Type B pancreatic cell (in vitro differentiated cells): ENCODE measurements around the gene DCLK1. TPM values are rescaled to one million over a fixed set of nuclear protein-coding genes. Genes with fewer than 3 reads are reported as not detected.
"Not testable (repeated sequence)": the region's sequence is repeated elsewhere in the genome, so short reads cannot be mapped to it uniquely, and the experiment has no call there.

Experiments used
- DNase-seq: peaks from one replicate; pipeline ENCODE4 v3.0.0; 2021; ENCODE audit warnings: mixed read lengths; ENCODE audit not compliant: unreplicated experiment; ENCODE audit errors: extremely low spot score
- H3K27ac Mint-ChIP-seq: 2 replicates; pipeline ENCODE4 v1.8.0; 2021; ENCODE audit warnings: mild to moderate bottlenecking, mixed read lengths
- H3K27me3 Mint-ChIP-seq: 2 replicates; pipeline ENCODE4 v1.8.0; 2021; ENCODE audit warnings: mixed read lengths
- H3K36me3 Mint-ChIP-seq: 2 replicates; pipeline ENCODE4 v1.8.0; 2021; ENCODE audit warnings: mixed read lengths
- H3K4me1 Mint-ChIP-seq: one replicate; pipeline ENCODE4 v1.8.0; 2021; ENCODE audit warnings: mixed read lengths; ENCODE audit not compliant: unreplicated experiment
- H3K4me3 Mint-ChIP-seq: 2 replicates; pipeline ENCODE4 v1.8.0; 2021; ENCODE audit warnings: mild to moderate bottlenecking, mixed read lengths
- H3K9me3 Mint-ChIP-seq: 2 replicates; pipeline ENCODE4 v1.8.0; 2021; ENCODE audit warnings: mixed read lengths
- total RNA-seq: library from RNA; stranded (reverse); gene quantifications from 2 replicates; pipeline ENCODE4 v1.2.1, GENCODE V29; 2021; ENCODE audit warnings: low replicate concordance
- TF ChIP-seq, protein P1 (sequence below): fragments of 200-600 bp; sonication (generic); conservative IDR thresholded peaks from 2 replicates; pipeline ENCODE4 v1.5.0; 2021; ENCODE audit warnings: antibody characterized with exemption, mild to moderate bottlenecking

DCLK1 gene
- total RNA-seq, 1 donor from 2014 or later, result 47.1 TPM

GRCh38 chr13:36072152-36072935 lies 58.8 kb downstream of the DCLK1 start:
- Mint-ChIP-seq H3K4me3 (no peak overlapping the region), H3K9me3 (no peaks in the 10 kb centered on the region), H3K27me3 (peaks cover 7% of the 10 kb centered on the region), H3K27ac (no peak overlapping the region), H3K4me1 (peaks cover 4% of the 10 kb centered on the region), H3K36me3 (peaks cover 6% of the 10 kb centered on the region)
- DNase-seq, result no peak
- TF ChIP-seq, protein P1, sequence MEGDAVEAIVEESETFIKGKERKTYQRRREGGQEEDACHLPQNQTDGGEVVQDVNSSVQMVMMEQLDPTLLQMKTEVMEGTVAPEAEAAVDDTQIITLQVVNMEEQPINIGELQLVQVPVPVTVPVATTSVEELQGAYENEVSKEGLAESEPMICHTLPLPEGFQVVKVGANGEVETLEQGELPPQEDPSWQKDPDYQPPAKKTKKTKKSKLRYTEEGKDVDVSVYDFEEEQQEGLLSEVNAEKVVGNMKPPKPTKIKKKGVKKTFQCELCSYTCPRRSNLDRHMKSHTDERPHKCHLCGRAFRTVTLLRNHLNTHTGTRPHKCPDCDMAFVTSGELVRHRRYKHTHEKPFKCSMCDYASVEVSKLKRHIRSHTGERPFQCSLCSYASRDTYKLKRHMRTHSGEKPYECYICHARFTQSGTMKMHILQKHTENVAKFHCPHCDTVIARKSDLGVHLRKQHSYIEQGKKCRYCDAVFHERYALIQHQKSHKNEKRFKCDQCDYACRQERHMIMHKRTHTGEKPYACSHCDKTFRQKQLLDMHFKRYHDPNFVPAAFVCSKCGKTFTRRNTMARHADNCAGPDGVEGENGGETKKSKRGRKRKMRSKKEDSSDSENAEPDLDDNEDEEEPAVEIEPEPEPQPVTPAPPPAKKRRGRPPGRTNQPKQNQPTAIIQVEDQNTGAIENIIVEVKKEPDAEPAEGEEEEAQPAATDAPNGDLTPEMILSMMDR, result no peak

GRCh38 chr13:36070504-36071192 lies 60.5 kb downstream of the DCLK1 start:
- H3K4me1 Mint-ChIP-seq, H3K9me3 Mint-ChIP-seq, H3K4me3 Mint-ChIP-seq, H3K27ac Mint-ChIP-seq, H3K27me3 Mint-ChIP-seq, H3K36me3 Mint-ChIP-seq, DNase-seq: not testable (repeated sequence)

DNA sequence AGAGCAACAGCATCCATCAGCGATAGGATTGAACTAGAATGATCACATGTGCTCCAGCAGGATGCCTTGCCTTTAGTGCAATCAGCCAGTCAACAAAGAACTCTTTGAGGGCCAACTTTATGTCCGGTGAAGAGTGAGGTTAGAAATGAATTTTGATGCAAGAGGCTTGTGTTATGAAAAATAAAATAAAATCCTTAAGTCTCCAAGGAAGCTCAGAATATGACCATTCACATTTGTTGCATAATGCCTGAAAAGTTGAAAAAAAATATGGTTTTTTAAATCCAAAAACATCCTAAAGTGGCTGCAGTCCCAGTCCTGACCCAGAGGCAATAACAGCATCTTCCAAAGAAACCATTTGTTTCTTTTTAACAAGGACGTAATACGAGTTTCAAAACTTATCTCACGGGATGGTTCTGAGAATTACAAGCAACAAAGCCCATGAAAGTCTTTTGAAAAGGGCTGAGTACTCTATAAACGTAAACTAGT lies 61.3 kb downstream of the DCLK1 start:
- Mint-ChIP-seq H3K9me3 (no peaks in the 10 kb centered on the region), H3K4me1 (peaks cover 4% of the 10 kb centered on the region), H3K36me3 (peaks cover 6% of the 10 kb centered on the region), H3K4me3 (no peak overlapping the region), H3K27ac (no peak overlapping the region), H3K27me3 (peaks cover 7% of the 10 kb centered on the region)
- TF ChIP-seq, protein P1, result no peak
- DNase-seq, result no peak

DNA sequence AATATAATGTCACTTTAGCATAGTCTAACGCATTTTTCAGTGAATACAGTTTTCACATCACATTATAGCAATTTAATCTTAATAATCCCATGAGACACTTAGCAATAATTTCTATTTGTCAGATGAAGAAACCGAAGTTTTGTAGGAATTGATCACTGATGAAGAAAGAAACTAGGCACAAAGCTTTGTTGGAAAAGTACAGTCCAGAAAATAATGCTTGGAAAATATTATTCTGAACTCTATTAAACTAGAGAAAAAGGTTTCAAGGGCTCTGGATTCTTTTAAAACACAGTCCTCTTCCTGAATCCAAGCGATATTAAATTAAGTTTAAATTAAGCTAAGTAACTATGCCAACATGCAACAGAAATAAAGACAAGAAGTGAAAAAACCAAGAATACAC lies 62.2 kb downstream of the DCLK1 start:
- H3K4me3 Mint-ChIP-seq, result no peak overlapping the region

DNA sequence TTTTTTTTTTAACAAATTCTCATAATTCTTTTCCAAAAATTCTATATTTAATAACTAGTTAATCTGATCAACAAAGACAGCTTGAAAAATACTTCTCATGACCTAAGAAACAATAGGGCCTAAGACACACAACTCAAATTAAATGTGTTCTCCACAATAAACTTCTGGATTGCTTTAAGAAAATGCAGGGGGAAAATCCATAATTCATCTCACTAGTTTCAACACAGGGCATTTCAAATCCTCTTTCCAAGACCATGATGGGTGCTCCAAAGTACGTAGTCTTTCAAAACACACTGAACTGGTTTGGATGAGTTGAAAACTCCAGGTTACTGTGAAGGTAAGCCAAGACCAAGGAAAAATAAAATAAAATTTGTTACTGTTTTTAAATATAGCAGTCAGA lies 62.6 kb downstream of the DCLK1 start:
- peaks cover 4% of the 10 kb centered on the region for H3K4me1 Mint-ChIP-seq

More for the DNA sequence above, 62.2 kb downstream of the DCLK1 start:
- no peak overlapping the region for H3K27ac Mint-ChIP-seq
- DNase-seq, result no peak
- peaks cover 6% of the 10 kb centered on the region for H3K36me3 Mint-ChIP-seq
- peaks cover 4% of the 10 kb centered on the region for H3K4me1 Mint-ChIP-seq
- TF ChIP-seq, protein P1, result no peak
- H3K27me3 Mint-ChIP-seq, result peaks cover 7% of the 10 kb centered on the region
- no peaks in the 10 kb centered on the region for H3K9me3 Mint-ChIP-seq

More for the DNA sequence above, 62.6 kb downstream of the DCLK1 start:
- Mint-ChIP-seq H3K36me3 (peaks cover 6% of the 10 kb centered on the region), H3K27ac (no peak overlapping the region), H3K4me3 (no peak overlapping the region), H3K9me3 (no peaks in the 10 kb centered on the region), H3K27me3 (peaks cover 7% of the 10 kb centered on the region)
- TF ChIP-seq, protein P1, result no peak
- no peak for DNase-seq
